Left hindlimb (tissue), 1 donor: Measurements from ENCODE around the gene UMODL1.

Source experiments
- DNase-seq: peaks from one replicate; pipeline ENCODE4 v3.0.0-alpha.2; 2018

UMODL1 gene

GRCh38 chr21:42137191-42137904 lies 66.2 kb downstream of the UMODL1 start:
- no peak for DNase-seq

- DNase-seq: no peak
These were observed 69.2 kb downstream of the UMODL1 start for GRCh38 chr21:42140196-42140934.

- DNase-seq: no peak
These were observed 70.5 kb downstream of the UMODL1 start for GRCh38 chr21:42141643-42142042.

GRCh38 chr21:42142141-42142540 lies 71.0 kb downstream of the UMODL1 start:
- DNase-seq: no peak

- DNase-seq: no peak
These were observed 71.5 kb downstream of the UMODL1 start for GRCh38 chr21:42142627-42143026.

GRCh38 chr21:42143111-42143510 lies 72.0 kb downstream of the UMODL1 start:
- no peak for DNase-seq

GRCh38 chr21:42144221-42144620 lies 73.1 kb downstream of the UMODL1 start:
- DNase-seq: no peak

- DNase-seq: no peak
These were observed 73.8 kb downstream of the UMODL1 start for GRCh38 chr21:42144679-42145568.

- no peak for DNase-seq
These were observed 74.6 kb downstream of the UMODL1 start for GRCh38 chr21:42145569-42146272.

GRCh38 chr21:42146273-42146805 lies 75.2 kb downstream of the UMODL1 start:
- no peak for DNase-seq

- DNase-seq: no peak
These were observed 75.7 kb downstream of the UMODL1 start for GRCh38 chr21:42146821-42147220.

- no peak for DNase-seq
These were observed 76.4 kb downstream of the UMODL1 start for GRCh38 chr21:42147386-42148020.

- DNase-seq: no peak
These were observed 77.0 kb downstream of the UMODL1 start for GRCh38 chr21:42148097-42148496.

GRCh38 chr21:42148584-42148983 lies 77.5 kb downstream of the UMODL1 start:
- no peak for DNase-seq

GRCh38 chr21:42149656-42150473 lies 78.7 kb downstream of the UMODL1 start:
- no peak for DNase-seq

GRCh38 chr21:42150474-42151085 lies 79.5 kb downstream of the UMODL1 start:
- DNase-seq: no peak

- no peak for DNase-seq
These were observed 80.2 kb downstream of the UMODL1 start for GRCh38 chr21:42151148-42151947.

- DNase-seq: no peak
These were observed 80.8 kb downstream of the UMODL1 start for GRCh38 chr21:42151948-42152220.

- DNase-seq: no peak
These were observed 82.0 kb downstream of the UMODL1 start for GRCh38 chr21:42153046-42153686.
